Measurements from ENCODE around the gene TM4SF4. TPM values are rescaled to one million over a fixed set of nuclear protein-coding genes. Genes with fewer than 3 reads are reported as not detected.

Gene TM4SF4
- total and polyA plus RNA-seq, 2 of the 8 experiments (the other 6 are each of a cell fraction or from before 2014, with no cell fraction given), result not detected

GRCh38 chr3:149443545-149443912 is 31.0 kb upstream of the TM4SF4 start:
- H3K36me3 ChIP-seq (ENCODE audit: control insufficient read depth in 2 of 4, insufficient read depth in 4 of 4, low read length in 3 of 4), result no peaks in the 10 kb centered on the region
- no peak overlapping the region for H2BK20ac ChIP-seq (ENCODE audit: low read length)
- no peak overlapping the region for H2AK5ac ChIP-seq (ENCODE audit: low read depth, low read length)
- FAIRE-seq (no peak), DNase-seq (ENCODE audit: low read depth in 1 of 2, low spot score in 2 of 2) (no peak)
- no peaks in the 10 kb centered on the region for H3K79me2 ChIP-seq (ENCODE audit: control insufficient read depth in 1 of 2, insufficient read depth in 2 of 2, low read length in 2 of 2)
- H4K91ac ChIP-seq (replicated peaks; ENCODE audit: insufficient read length, low read length), result no peak overlapping the region
- H3K56ac ChIP-seq (replicated peaks; ENCODE audit: insufficient read length, low read depth, low read length), result no peak overlapping the region
- H3K4ac ChIP-seq (replicated peaks; ENCODE audit: insufficient read length, low read depth, low read length), result no peak overlapping the region
- no peak overlapping the region for H4K8ac ChIP-seq (ENCODE audit: extremely low read depth, insufficient read depth, low read length)
- no peak overlapping the region for H3K18ac ChIP-seq (ENCODE audit: extremely low read depth, low read length)
- H3K9ac ChIP-seq (replicated peaks in 1 of 4; ENCODE audit: extremely low read depth in 1 of 4, low read depth in 3 of 4, low read length in 3 of 4), result no peak overlapping the region
- no peak overlapping the region for H3K4me3 ChIP-seq (ENCODE audit: extremely low read depth in 1 of 4, insufficient read depth in 2 of 4, low read depth in 3 of 4, low read length in 4 of 4)
- H2BK120ac ChIP-seq (replicated peaks; ENCODE audit: low read depth, low read length), result no peak overlapping the region
- no peak overlapping the region for H3K4me2 ChIP-seq (ENCODE audit: insufficient read depth in 1 of 2, low read depth in 2 of 2, low read length in 2 of 2)
- no peak overlapping the region for H4K5ac ChIP-seq (ENCODE audit: insufficient read length, low read depth, low read length)
- POLR2A ChIA-PET (ENCODE audit: partially characterized antibody), result no interaction called here
- H4K20me1 ChIP-seq (replicated peaks in 1 of 2; ENCODE audit: control insufficient read depth in 1 of 2, insufficient read depth in 2 of 2, low read length in 2 of 2), result no peaks in the 10 kb centered on the region
- no peak overlapping the region for H3K23ac ChIP-seq (ENCODE audit: insufficient read length)
- no peak overlapping the region for H2BK5ac ChIP-seq (ENCODE audit: low read depth, low read length)
- no peak overlapping the region for H2BK12ac ChIP-seq (ENCODE audit: low read depth, low read length)
- H3K27me3 ChIP-seq (replicated peaks in 1 of 4; ENCODE audit: control insufficient read depth in 3 of 4, extremely low read depth in 1 of 4, insufficient read depth in 3 of 4, low read length in 3 of 4), result no peaks in the 10 kb centered on the region
- H3K79me1 ChIP-seq (ENCODE audit: low read depth, low read length), result no peaks in the 10 kb centered on the region
- H3K27ac ChIP-seq (ENCODE audit: low read depth, low read length), result no peak overlapping the region
- WGBS, 2 experiments (ENCODE audit: extremely low coverage in 1 of 2, insufficient coverage in 1 of 2, insufficient read length in 1 of 2, insufficient replicate concordance in 2 of 2, low coverage in 1 of 2, low lambda C conversion rate in 2 of 2, missing lambda C conversion rate in 1 of 2), result 91% methylated on average over 2 of the region's 2 CpGs; no CpG with 5 or more reads in 1 of the 2 experiments
- H3K14ac ChIP-seq (ENCODE audit: insufficient read length), result no peak overlapping the region
- peaks cover 2 to 11% of the 10 kb centered on the region in 2 experiments; a peak in 1 of 4 replicates for H3K9me3 ChIP-seq (ENCODE audit: insufficient read depth in 2 of 2, low read depth in 1 of 2, low read length in 1 of 2)
- no peaks in the 10 kb centered on the region for H3K23me2 ChIP-seq (ENCODE audit: low read depth, low read length)
- CTCF ChIA-PET (ENCODE audit: partially characterized antibody), result interaction anchor here (0.6 kb wide), 1 partner anchor 490 kb away, joined by 4 read pairs; no protein-coding TSS in a partner anchor
- no peak overlapping the region for H2AFZ ChIP-seq (ENCODE audit: low read length)
- H3K4me1 ChIP-seq (replicated peaks in 1 of 4; ENCODE audit: control insufficient read depth in 3 of 4, insufficient read depth in 4 of 4, low read length in 3 of 4), result no peaks in the 10 kb centered on the region
- no peak overlapping the region for H2BK15ac ChIP-seq (ENCODE audit: low read length)
- no peak for TF ChIP-seq TEAD4 (IDR thresholded peaks at IDR 0.05; ENCODE audit: low read depth, low read length)
- TF ChIP-seq MAFK (IDR thresholded peaks at IDR 0.05; ENCODE audit: low read depth, low read length), result no peak
- TF ChIP-seq ATF2 (IDR thresholded peaks at IDR 0.05; ENCODE audit: low read length), result no peak
- no peak for TF ChIP-seq CREB1 (IDR thresholded peaks at IDR 0.05)
- no peak for TF ChIP-seq TCF12 (IDR thresholded peaks at IDR 0.05; ENCODE audit: low read depth, low read length)
- no peak for TF ChIP-seq ASH2L (IDR thresholded peaks at IDR 0.05; ENCODE audit: low read length)
- no peak for TF ChIP-seq SP4 (IDR thresholded peaks at IDR 0.05; ENCODE audit: low read length)
- no peak for TF ChIP-seq JUND (IDR thresholded peaks at IDR 0.05; ENCODE audit: low read length)
- no peak for TF ChIP-seq KDM1A (IDR thresholded peaks at IDR 0.05; ENCODE audit: borderline replicate concordance, low read length)
- no peak for TF ChIP-seq BACH1 (IDR thresholded peaks at IDR 0.05; ENCODE audit: low read length)
- TF ChIP-seq CHD2 (IDR thresholded peaks at IDR 0.05; ENCODE audit: low read length), result no peak
- no peak for TF ChIP-seq TAF7 (optimal IDR thresholded peaks at IDR 0.05; ENCODE audit: borderline replicate concordance, low read depth, low read length)
- no peak for TF ChIP-seq RAD21 (IDR thresholded peaks at IDR 0.05 in 1 of 2, conservative IDR thresholded peaks at IDR 0.05 in 1 of 2; ENCODE audit: low read depth in 2 of 2, low read length in 2 of 2)

All from H1 (cell line).